ENCODE data around the gene DR1.

DR1 gene

DNA sequence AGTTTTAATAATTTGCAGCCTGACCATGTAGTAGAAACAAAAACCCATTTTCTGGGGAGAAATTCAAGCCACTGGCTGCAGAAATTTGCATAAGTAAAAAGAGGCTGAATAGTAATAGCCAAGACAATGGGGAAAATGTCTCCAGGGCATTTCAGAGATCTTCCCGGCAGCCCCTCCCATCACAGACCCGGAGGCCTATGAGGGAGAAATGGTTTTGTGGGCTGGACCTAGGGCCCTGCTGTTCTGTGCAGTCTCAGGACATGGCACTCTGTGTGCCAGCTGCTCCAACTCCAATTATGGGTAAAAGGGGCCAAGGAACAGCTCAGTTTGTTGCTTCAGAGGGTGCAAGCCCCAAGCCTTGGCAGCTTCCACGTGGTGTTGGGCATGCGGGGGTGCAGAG lies 62.5 kb downstream of the DR1 start:
- no peak overlapping the region for H3K4me2 ChIP-seq (ENCODE audit: low read length)
- no peaks in the 10 kb centered on the region for H3K36me3 ChIP-seq (ENCODE audit: insufficient read depth, low read length)
- H3F3A ChIP-seq (ENCODE audit: insufficient read depth, low read length), result no peaks in the 10 kb centered on the region
- no peaks in the 10 kb centered on the region for H3K27me3 ChIP-seq (ENCODE audit: insufficient read depth, low read length)
- no peak overlapping the region for H3K27ac ChIP-seq (ENCODE audit: low read depth, low read length, poor library complexity, severe bottlenecking)
- H2AFZ ChIP-seq (ENCODE audit: low read length), result no peak overlapping the region
- H3K9me3 ChIP-seq (ENCODE audit: low read length), result no peaks in the 10 kb centered on the region
- no peaks in the 10 kb centered on the region for H3K9me2 ChIP-seq (ENCODE audit: low read depth, low read length)
- TF ChIP-seq CTCF (IDR thresholded peaks at IDR 0.05; ENCODE audit: low read length) (no peak), EZH2 (IDR thresholded peaks at IDR 0.05; ENCODE audit: borderline replicate concordance, low read length) (no peak)
- no peaks in the 10 kb centered on the region for H4K20me1 ChIP-seq (ENCODE audit: insufficient read depth, low read length)
- H3K4me3 ChIP-seq (ENCODE audit: low read depth, low read length, poor library complexity, severe bottlenecking), result no peak overlapping the region
- H3K4me1 ChIP-seq (ENCODE audit: insufficient read depth, low read length, severe bottlenecking), result no peaks in the 10 kb centered on the region
- no peak overlapping the region for H3K9ac ChIP-seq (ENCODE audit: low read length)
- H3K79me2 ChIP-seq (ENCODE audit: insufficient read depth, low read length), result no peaks in the 10 kb centered on the region

GRCh38 chr1:93411000-93411399 lies 65.3 kb downstream of the DR1 start:
- H3K27ac ChIP-seq (ENCODE audit: low read depth, low read length, poor library complexity, severe bottlenecking), result no peak overlapping the region

DNA sequence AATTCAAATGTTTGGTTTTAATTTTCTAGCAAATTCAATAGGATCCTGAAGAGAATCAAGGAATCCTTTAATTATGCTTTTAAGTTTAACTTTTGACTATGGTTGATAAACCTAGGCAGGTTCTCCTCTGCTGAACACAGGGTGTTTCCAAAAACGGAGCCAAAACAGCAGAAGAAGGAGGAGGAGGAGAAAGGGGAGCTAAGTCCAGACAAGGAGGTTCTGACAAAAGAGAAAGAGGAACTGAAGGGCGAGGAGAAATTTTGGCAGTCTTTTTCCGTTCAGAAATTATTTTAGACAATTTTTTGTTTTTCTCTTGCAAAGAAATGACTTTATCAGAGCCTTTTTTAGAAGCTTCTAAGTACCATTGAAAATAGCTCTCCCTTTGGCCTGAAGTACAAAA lies 69.0 kb downstream of the DR1 start:
- H3K9me3 ChIP-seq (ENCODE audit: low read length), result no peaks in the 10 kb centered on the region
- no peak overlapping the region for H3K4me3 ChIP-seq (ENCODE audit: low read depth, low read length, poor library complexity, severe bottlenecking)
- no peaks in the 10 kb centered on the region for H3K36me3 ChIP-seq (ENCODE audit: insufficient read depth, low read length)
- no peaks in the 10 kb centered on the region for H3K9me2 ChIP-seq (ENCODE audit: low read depth, low read length)
- H3K27ac ChIP-seq (ENCODE audit: low read depth, low read length, poor library complexity, severe bottlenecking), result no peak overlapping the region
- TF ChIP-seq CTCF (IDR thresholded peaks at IDR 0.05; ENCODE audit: low read length), result no peak
- TF ChIP-seq EZH2 (IDR thresholded peaks at IDR 0.05; ENCODE audit: borderline replicate concordance, low read length), result no peak
- H3K4me1 ChIP-seq (ENCODE audit: insufficient read depth, low read length, severe bottlenecking), result peaks cover 8% of the 10 kb centered on the region
- H4K20me1 ChIP-seq (ENCODE audit: insufficient read depth, low read length), result no peaks in the 10 kb centered on the region
- H3K9ac ChIP-seq (ENCODE audit: low read length), result no peak overlapping the region
- no peak overlapping the region for H3K4me2 ChIP-seq (ENCODE audit: low read length)
- H2AFZ ChIP-seq (ENCODE audit: low read length), result no peak overlapping the region
- no peaks in the 10 kb centered on the region for H3F3A ChIP-seq (ENCODE audit: insufficient read depth, low read length)
- H3K27me3 ChIP-seq (ENCODE audit: insufficient read depth, low read length), result no peaks in the 10 kb centered on the region
- no peaks in the 10 kb centered on the region for H3K79me2 ChIP-seq (ENCODE audit: insufficient read depth, low read length)

More at GRCh38 chr1:93411000-93411399, 65.3 kb downstream of the DR1 start:
- H2AFZ ChIP-seq (ENCODE audit: low read length), result no peak overlapping the region
- no peaks in the 10 kb centered on the region for H3K27me3 ChIP-seq (ENCODE audit: insufficient read depth, low read length)
- H3F3A ChIP-seq (ENCODE audit: insufficient read depth, low read length), result no peaks in the 10 kb centered on the region
- no peaks in the 10 kb centered on the region for H3K79me2 ChIP-seq (ENCODE audit: insufficient read depth, low read length)
- H3K9ac ChIP-seq (ENCODE audit: low read length), result no peak overlapping the region
- no peaks in the 10 kb centered on the region for H3K9me2 ChIP-seq (ENCODE audit: low read depth, low read length)
- H3K4me3 ChIP-seq (ENCODE audit: low read depth, low read length, poor library complexity, severe bottlenecking), result no peak overlapping the region
- H3K9me3 ChIP-seq (ENCODE audit: low read length), result no peaks in the 10 kb centered on the region
- TF ChIP-seq CTCF (IDR thresholded peaks at IDR 0.05; ENCODE audit: low read length) (no peak), EZH2 (IDR thresholded peaks at IDR 0.05; ENCODE audit: borderline replicate concordance, low read length) (no peak)
- H3K36me3 ChIP-seq (ENCODE audit: insufficient read depth, low read length), result no peaks in the 10 kb centered on the region
- H4K20me1 ChIP-seq (ENCODE audit: insufficient read depth, low read length), result no peaks in the 10 kb centered on the region
- H3K4me1 ChIP-seq (ENCODE audit: insufficient read depth, low read length, severe bottlenecking), result peaks cover 8% of the 10 kb centered on the region
- H3K4me2 ChIP-seq (ENCODE audit: low read length), result no peak overlapping the region
